GM12892 (cell line): ENCODE results near the gene PDE6H.

ENCODE experiments used
- POLR2A ChIP-seq: IDR thresholded peaks from 2 replicates; pipeline ENCODE4 v1.6.1; 2011; ENCODE audit warnings: low read depth, low read length, control low read depth
- TAF1 ChIP-seq: IDR thresholded peaks from 2 replicates; pipeline ENCODE4 v1.6.1; 2011; ENCODE audit warnings: low read depth, mild to moderate bottlenecking, control low read depth, low read length, borderline replicate concordance

GRCh38 chr12:14931359-14931758 lies 41.5 kb upstream of the PDE6H start:
- TF ChIP-seq POLR2A: no peak
- TF ChIP-seq TAF1: no peak
